Heart left ventricle (tissue), 16 donors: ENCODE results near the gene MAP3K4. TPM values are rescaled to one million over a fixed set of nuclear protein-coding genes. Genes with fewer than 3 reads are reported as not detected.
"Not testable (repeated sequence)": the region's sequence is repeated elsewhere in the genome, so short reads cannot be mapped to it uniquely, and the experiment has no call there.

Experiments
- ATAC-seq, 4 donors: fragments of 200-7000 bp; cut with Tn5 transposase; one replicate each; pipeline ENCODE4 v1.9.1; 2020 to 2022; ENCODE audit warnings: moderate library complexity in 4 of 4, mild to moderate bottlenecking in 3 of 4, moderate number of reproducible peaks in 1 of 4
- DNase-seq, 5 donors: peaks; one replicate each; pipeline ENCODE4 v3.0.0-alpha.2; 2020
- H3K27ac ChIP-seq, 12 donors: fragments of 200-600 bp; sonication (generic) in 4 of 12; one replicate each; pipeline versions ENCODE4 v1.5.0 to v1.8.0; 2016 to 2022; ENCODE audit warnings: mild to moderate bottlenecking in 2 of 12
- H3K27me3 ChIP-seq, 9 donors: fragments of 200-600 bp; sonication (generic) in 2 of 9; one replicate each; pipeline versions ENCODE4 v1.5.1 to v1.8.0; 2016 to 2022; ENCODE audit warnings: mild to moderate bottlenecking in 3 of 9
- H3K36me3 ChIP-seq, 9 donors: fragments of 200-600 bp; sonication (generic) in 2 of 9; one replicate each; pipeline versions ENCODE4 v1.5.0 to v1.8.0; 2018 to 2022; ENCODE audit warnings: mild to moderate bottlenecking in 2 of 9
- H3K4me1 ChIP-seq, 12 donors: fragments of 200-600 bp; sonication (generic) in 4 of 12; one replicate each; pipeline versions ENCODE4 v1.5.0 to v1.8.0; 2016 to 2022; ENCODE audit warnings: mild to moderate bottlenecking in 3 of 12
- H3K4me3 ChIP-seq, 12 donors: fragments of 200-600 bp; sonication (generic) in 4 of 12; one replicate each; pipeline versions ENCODE4 v1.5.0 to v1.8.0; 2017 to 2022; ENCODE audit warnings: mild to moderate bottlenecking in 9 of 12, moderate library complexity in 4 of 12
- H3K9me3 ChIP-seq, 12 donors: fragments of 200-600 bp; sonication (generic) in 4 of 12; one replicate each; pipeline versions ENCODE4 v1.5.0 to v1.8.0; 2016 to 2022; ENCODE audit warnings: mild to moderate bottlenecking in 1 of 12
- POLR2A ChIP-seq, 2 donors: fragments of 450-650 bp; IDR thresholded peaks; one replicate each; pipeline ENCODE4 v1.6.1; 2017; ENCODE audit warnings: antibody characterized with exemption in 2 of 2, mild to moderate bottlenecking in 2 of 2, moderate library complexity in 2 of 2
- WGBS, 4 donors: extraction: QIAGEN DNeasy Blood & Tissue Kit in 2 of 4; methylation state at CpG; one replicate each; pipeline versions ENCODE4 v1.1.5 to v1.1.7; 2013 to 2018; 5-methylcytosine and 5-hydroxymethylcytosine counted together
- intact Hi-C, 10 donors: fragments of 100-400 bp; cut with DNase I; formaldehyde crosslinking; loops; one replicate each; pipeline versions ENCODE4 v1.11.1 to v1.14.2; 2022
- polyA plus RNA-seq, 2 donors: library from polyadenylated mRNA; stranded (reverse); fragments of 200-250 nt; gene quantifications; one replicate each; pipeline ENCODE4 v1.2.3, GENCODE V29; 2013
- total RNA-seq, 9 donors: library from RNA; depleted of rRNA in 2 of 9; stranded (reverse); fragments of >200 nt in 2 of 9; fragmentation: NEBNext Ultra II Directional in 3 of 9; extraction: Animal tissue kit (Norgen Biotek cat#: 25700) in 3 of 9; gene quantifications; one replicate each; pipeline versions ENCODE4 v1.1.0 to v1.2.4, GENCODE V29; 2016 to 2023
- TF ChIP-seq, protein P1 (sequence below), 12 donors: fragments of 200-600 bp; sonication (generic) in 4 of 12; IDR thresholded peaks; one replicate each; pipeline versions ENCODE4 v1.5.0 to v1.8.0; 2018 to 2022; ENCODE audit warnings: antibody characterized with exemption in 12 of 12, mild to moderate bottlenecking in 5 of 12
- donor health status: ischemic (EF 13 %, LVEDD 7.1; RV severe dilation, severe dysfunction).
- donor health status: healthy with polysubstance abuse.
- donor health status: DM: no; HTN: yes; CAD: no.
- donor health status: DM: no; HTN: no; CAD: no.
- donor health status: ischemic (EF 25% LVEDD 6.9; RV normal size, moderate dysfunction).
- donor health status: ischemic (EF 25% LVEDD 5.7; RV mildly dilated, moderate dysfunction).
- donor health status: healthy.
- donor health status: DM: yes; HTN: yes; CAD: no.
- donor health status: ischemic (EF 35%, LVEDD 5.7; RV mildly dilated, moderate dysfunction).
- donor health status: nonischemic (EF 11% LVEDD 7.7; RV severe dilation, severe dysfunction).
- donor health status: DM: yes; HTN: yes; CAD: no.
- donor health status: PGD.
- donor health status: ischemic (EF 29% LVEDD 5.4; RV normal size, mild dysfunction).
- donor health status: nonischemic (EF 23%, LVEDD 6.1; RV moderate dilation, normal function).

MAP3K4 gene
- total and polyA plus RNA-seq, 11 donors, result 9.2 to 39.1 (median 28.4) TPM

GRCh38 chr6:160972111-160972510, 19.5 kb upstream of the MAP3K4 start:
- H3K4me3 ChIP-seq, result no peak overlapping the region
- no peaks in the 10 kb centered on the region for H3K36me3 ChIP-seq
- peaks cover 0 to 38% (median 20%) of the 10 kb centered on the region in 12 donors for H3K4me1 ChIP-seq
- H3K27me3 ChIP-seq, result no peaks in the 10 kb centered on the region
- WGBS, 4 donors, result 49 to 60% (median 55%) methylated on average over 3 of the region's 3 CpGs
- no peaks in the 10 kb centered on the region for H3K9me3 ChIP-seq
- DNase-seq, result no peak
- intact Hi-C loops, result loop anchor here in 1 of 10 donors (5.0 kb wide), 1 partner anchor 40 kb away; no protein-coding TSS in a partner anchor
- TF ChIP-seq, protein P1, sequence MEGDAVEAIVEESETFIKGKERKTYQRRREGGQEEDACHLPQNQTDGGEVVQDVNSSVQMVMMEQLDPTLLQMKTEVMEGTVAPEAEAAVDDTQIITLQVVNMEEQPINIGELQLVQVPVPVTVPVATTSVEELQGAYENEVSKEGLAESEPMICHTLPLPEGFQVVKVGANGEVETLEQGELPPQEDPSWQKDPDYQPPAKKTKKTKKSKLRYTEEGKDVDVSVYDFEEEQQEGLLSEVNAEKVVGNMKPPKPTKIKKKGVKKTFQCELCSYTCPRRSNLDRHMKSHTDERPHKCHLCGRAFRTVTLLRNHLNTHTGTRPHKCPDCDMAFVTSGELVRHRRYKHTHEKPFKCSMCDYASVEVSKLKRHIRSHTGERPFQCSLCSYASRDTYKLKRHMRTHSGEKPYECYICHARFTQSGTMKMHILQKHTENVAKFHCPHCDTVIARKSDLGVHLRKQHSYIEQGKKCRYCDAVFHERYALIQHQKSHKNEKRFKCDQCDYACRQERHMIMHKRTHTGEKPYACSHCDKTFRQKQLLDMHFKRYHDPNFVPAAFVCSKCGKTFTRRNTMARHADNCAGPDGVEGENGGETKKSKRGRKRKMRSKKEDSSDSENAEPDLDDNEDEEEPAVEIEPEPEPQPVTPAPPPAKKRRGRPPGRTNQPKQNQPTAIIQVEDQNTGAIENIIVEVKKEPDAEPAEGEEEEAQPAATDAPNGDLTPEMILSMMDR (IDR thresholded peaks at IDR 0.05), result no peak
- no peak for TF ChIP-seq POLR2A (IDR thresholded peaks at IDR 0.05)
- ATAC-seq, result no peak
- peak overlapping the region in 4 of 12 donors; percentile 33 to 83 (median 82) for H3K27ac ChIP-seq

DNA sequence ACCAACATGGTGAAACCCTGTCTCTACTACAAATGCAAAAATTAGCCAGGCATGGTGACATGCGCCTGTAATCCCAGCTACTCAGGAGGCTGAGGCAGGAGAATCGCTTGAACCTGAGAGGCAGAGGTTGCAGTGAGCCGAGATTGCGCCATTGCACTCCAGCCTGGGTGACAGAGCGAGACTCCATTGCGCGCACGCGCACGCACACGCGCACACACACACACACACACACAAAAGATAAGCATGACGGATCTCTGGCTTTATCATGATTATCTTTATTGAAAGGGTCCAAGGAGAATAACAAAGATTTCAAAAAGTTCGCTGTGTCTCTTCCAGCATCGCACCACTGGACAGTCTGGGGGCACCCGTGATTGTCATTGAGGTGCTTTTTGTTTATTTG, 19.0 kb upstream of the MAP3K4 start:
- intact Hi-C loops, result loop anchor here in 1 of 10 donors (5.0 kb wide), 1 partner anchor 40 kb away; no protein-coding TSS in a partner anchor
- H3K36me3 ChIP-seq, H3K9me3 ChIP-seq, DNase-seq, ATAC-seq, H3K4me3 ChIP-seq, H3K27me3 ChIP-seq: not testable (repeated sequence)
- Histone ChIP-seq H3K4me1 (peaks cover 0 to 37% (median 19%) of the 10 kb centered on the region in 12 donors), H3K27ac (peak overlapping the region in 11 of 12 donors; percentile 57 to 85 (median 77))
- 86 to 93% (median 88%) methylated on average over 16 of the region's 16 CpGs for WGBS, 4 donors

GRCh38 chr6:160973311-160974250, 18.0 kb upstream of the MAP3K4 start:
- Histone ChIP-seq H3K27me3 (no peaks in the 10 kb centered on the region), H3K36me3 (no peaks in the 10 kb centered on the region), H3K27ac (peak overlapping the region; percentile 36 to 85 (median 76)), H3K4me1 (peaks cover 0 to 32% (median 19%) of the 10 kb centered on the region in 12 donors), H3K4me3 (no peak overlapping the region), H3K9me3 (no peaks in the 10 kb centered on the region)
- ATAC-seq (peak; percentile 92 to 94 (median 94)), DNase-seq (peak; percentile 71 to 82 (median 76))
- TF ChIP-seq, protein P1 (IDR thresholded peaks at IDR 0.05), result peak in 1 of 12 donors; percentile 9
- TF ChIP-seq POLR2A (IDR thresholded peaks at IDR 0.05), result no peak
- intact Hi-C loops, result loop anchor here in 2 of 10 donors (1.0 to 5.0 kb wide), 2 partner anchors 23 to 41 kb away; no protein-coding TSS in a partner anchor
- 22 to 25% (median 23%) methylated on average over 11 of the region's 11 CpGs for WGBS, 4 donors

GRCh38 chr6:160974304-160974771, 17.2 kb upstream of the MAP3K4 start:
- Histone ChIP-seq H3K27ac (peak overlapping the region; percentile 36 to 85 (median 76)), H3K4me3 (no peak overlapping the region), H3K36me3 (no peaks in the 10 kb centered on the region), H3K9me3 (no peaks in the 10 kb centered on the region), H3K4me1 (peaks cover 0 to 32% (median 19%) of the 10 kb centered on the region in 12 donors), H3K27me3 (no peaks in the 10 kb centered on the region)
- TF ChIP-seq, protein P1 (IDR thresholded peaks at IDR 0.05), result no peak
- no peak for TF ChIP-seq POLR2A (IDR thresholded peaks at IDR 0.05)
- DNase-seq, result peak; percentile 46 to 78 (median 61)
- WGBS, 4 donors, result 31 to 52% (median 39%) methylated on average over 9 of the region's 9 CpGs
- intact Hi-C loops, result loop anchor here in 1 of 10 donors (5.0 kb wide), 1 partner anchor 42 kb away; no protein-coding TSS in a partner anchor
- ATAC-seq, result peak; percentile 73 to 84 (median 78)
